Measurements from ENCODE around the gene ARL6.

Gene ARL6, protein sequence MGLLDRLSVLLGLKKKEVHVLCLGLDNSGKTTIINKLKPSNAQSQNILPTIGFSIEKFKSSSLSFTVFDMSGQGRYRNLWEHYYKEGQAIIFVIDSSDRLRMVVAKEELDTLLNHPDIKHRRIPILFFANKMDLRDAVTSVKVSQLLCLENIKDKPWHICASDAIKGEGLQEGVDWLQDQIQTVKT

DNA sequence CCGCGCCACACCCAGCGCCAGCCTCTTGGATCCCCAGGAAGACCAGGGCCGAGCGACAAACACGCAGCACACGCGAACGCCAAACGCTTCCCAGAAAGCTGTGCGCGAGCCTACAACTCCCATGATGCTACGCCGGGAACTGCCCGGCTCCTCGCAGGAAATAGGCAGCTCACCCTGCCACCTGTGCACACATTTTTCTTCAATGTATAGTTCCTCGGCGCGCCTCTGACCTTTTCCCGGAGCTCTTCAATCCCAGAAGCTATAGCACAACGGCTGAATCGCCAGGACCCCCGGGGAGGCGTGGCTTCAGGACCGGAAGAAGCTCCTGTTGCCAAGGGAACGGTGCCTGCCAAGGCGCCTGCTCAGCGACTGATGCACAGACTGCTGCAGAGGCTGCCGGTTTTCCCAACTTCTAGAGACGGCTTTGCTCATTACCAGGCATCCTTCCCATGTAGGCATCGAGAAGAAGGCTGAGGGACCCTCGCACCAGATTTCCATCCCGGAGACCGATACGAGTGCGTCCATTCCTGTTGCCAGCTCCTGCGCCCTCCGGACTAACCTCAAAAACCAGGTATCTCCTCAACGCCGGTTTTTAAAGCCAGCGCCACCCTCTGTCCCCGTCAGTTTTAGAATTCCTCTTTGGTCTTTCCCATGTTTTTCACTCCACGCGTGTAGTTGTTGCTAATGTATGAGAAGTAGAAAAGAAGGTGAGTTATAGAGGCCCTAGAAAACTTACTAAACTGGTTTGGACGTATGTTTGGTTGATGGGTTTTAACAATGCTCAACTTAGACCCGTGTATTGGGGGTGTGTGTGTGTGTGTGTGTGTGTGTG, at the start of gene ARL6:
Gene ARL6 (plus strand): TSS at position 352 of the 832 bp plus-strand sequence. CDS start 3,350 bp downstream, outside the sequence.
- peak; percentile 93 for DNase-seq

DNA sequence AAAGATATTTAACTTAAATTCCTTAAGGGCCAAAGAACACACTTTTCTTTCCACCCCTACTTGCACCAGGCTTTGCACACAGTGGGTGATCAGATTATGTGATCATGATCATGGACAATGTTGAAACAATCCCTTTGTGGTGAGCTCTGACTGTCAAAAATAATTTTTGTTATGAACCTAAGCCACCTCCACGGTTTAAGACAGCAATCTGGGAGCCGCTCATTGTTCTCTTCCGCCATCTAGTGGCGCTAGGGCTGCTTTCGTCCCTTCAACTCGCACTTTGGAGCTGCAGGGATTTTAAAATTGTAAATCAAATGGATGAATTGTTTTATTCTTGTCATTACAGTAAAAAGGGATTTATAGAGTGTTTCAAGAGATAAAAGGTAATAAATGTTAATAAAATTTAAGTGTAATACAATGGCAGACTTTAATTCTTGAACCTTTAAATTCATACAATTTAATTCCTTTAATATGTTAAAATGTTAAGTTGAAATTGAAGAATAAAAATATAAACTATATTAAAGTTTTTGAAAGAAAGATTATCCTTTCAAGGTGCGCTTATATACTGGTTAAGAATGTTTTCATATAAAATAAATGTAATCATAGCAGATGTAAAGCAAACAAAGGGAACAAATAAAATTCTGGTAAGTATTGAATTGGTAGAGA, 45.3 kb upstream of the ARL6 start:
- DNase-seq: peak; percentile 80

DNA sequence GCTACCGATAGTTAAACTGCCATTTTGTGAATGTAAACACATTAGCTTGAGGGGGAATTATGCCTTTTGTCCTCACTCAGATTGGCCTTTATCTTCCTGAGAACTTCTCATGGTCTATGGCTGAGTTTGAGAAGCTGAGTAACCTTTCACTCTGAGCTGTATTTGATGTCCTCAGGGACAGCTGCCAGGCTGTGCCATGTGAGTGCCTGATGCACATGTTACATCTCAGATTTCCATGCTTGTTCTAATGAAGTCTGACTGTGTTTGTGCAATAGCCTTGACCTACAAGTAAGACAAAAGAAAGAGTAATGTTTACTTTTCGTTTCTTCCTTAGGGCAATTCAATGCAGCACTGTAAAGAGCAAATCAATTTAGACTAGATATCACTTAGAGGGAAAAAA, 44.1 kb upstream of the ARL6 start:
- no peak for DNase-seq

DNA sequence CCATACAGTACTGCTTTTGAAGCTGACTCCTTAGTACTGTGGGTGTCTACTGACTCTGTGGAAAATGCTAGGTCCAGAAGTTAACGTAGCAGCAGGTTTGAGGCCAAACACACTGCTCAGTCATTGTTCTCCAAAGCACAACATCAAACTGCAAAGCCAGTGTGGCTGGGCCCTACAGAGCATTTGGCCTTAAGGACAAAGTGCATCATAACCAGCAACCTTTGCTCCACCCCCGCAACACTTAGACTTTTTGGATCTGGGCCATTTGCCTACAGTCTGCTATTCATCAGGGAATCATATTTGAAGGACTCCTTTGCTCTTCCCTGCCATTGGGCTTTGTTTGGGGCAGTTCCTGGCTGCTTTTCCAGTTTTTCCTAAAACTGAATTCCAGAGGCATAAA, 43.1 kb upstream of the ARL6 start:
- DNase-seq: no peak

DNA sequence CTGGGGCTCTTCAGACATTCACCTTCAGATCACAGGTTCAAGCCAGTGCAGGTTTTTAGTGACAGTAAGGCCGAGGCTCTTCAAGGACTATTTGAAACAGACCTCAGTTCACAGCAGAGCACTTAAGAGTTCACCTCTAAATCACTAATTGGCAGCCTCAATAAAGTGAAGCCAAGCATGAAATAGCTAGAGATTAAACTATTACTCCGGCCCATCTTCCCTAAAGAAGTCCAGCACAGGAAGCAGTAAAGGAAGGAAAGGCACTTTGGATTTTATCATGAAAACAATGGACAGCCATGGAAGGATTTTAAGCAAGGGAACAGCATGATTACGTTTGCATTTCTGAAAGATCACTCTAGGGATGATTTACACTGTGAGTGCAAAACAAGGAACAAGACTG, 27.6 kb upstream of the ARL6 start:
- DNase-seq: no peak

DNA sequence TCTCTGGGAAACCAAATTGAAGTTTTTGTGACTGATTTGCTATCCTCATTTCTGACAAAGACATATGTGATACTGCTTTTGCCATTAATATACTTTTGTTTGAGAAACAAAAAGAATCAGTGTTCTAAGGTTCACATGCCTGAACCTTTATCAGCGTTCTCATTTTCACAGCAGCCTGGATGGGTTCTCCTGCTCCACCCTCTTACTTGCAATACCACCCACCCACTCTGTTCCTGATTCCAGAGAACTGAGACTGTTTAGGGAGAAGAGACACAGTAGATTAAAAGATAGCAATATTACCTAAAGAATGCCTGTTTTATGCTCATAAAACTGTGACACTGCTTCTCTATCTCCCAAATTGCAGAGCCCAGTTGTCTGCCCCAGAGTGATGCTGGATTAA, 25.8 kb upstream of the ARL6 start:
- no peak for DNase-seq

DNA sequence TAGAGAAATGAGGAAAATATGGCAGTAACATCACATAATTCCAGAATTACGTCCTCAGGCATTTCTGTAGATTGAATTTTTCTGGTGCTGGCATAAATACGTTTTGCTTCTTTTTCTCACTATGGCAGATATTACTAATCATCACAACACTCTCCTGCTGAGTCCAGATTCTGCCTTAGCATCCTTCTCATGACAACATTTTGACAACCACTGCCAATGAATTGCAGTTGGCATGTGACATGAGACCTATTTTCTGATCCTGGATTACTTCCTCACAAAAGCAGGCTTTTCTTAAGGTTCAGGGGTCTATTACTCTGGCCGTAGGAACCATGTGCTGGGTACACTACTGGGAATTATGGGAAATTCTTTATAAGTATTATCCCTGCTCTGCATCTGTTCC, 22.5 kb upstream of the ARL6 start:
- no peak for DNase-seq

DNA sequence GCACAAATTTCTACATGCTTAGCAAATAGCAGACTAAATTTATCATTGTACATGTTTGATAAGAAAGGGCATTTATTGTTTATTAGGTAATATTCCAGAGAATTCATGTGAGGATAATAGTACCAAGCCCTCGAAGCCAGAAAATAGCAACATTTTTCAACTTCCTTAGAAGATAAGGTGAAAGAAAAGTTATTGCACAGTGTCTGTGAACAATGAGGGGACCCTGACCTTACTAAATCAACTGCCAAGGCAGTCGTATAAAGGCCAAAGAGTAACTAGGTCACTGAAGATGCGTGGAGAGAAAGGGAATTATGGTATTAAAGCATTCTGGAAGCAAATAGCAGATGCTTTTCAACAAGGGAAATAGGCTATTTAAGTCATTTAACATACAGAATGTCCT, 20.3 kb upstream of the ARL6 start:
- DNase-seq: no peak

DNA sequence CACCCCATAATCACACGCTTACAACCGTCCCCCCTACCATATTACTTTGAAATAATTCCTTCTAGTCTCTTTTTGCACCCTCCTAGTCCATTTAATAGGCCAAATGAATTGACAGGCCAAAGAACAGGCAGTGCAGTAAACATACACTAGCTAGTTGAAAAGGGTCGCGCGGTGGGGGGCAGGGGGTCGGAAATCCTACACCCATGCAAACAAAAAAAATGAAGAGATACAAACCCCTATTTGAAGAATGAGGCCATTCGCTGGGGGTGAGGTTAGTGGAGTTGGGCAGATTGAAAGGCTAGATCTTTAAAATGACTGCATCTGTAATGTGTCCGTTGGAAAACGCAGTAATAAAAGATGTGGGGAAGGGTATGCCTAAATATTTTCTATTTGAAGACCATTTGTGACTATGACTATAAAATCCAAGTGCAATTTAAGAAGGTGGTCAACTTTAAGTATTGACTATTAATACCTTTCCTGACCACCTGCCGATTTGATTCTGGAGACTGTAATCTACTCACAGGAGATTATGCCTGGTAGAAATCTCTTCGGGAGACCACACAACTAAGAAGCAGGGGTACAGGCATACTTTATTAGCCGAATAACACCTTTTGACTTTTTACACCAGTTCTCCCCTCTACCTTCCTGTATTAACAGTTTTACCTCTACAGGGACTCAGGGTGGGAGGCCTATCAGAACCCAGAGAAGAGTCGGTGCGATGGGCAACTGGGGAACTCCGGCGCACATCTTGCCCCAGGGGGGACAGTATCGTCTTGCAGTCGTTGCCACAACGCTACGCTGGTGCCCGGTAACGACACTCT, 762 bp upstream of the ARL6 start:
- no peak for DNase-seq

DNA sequence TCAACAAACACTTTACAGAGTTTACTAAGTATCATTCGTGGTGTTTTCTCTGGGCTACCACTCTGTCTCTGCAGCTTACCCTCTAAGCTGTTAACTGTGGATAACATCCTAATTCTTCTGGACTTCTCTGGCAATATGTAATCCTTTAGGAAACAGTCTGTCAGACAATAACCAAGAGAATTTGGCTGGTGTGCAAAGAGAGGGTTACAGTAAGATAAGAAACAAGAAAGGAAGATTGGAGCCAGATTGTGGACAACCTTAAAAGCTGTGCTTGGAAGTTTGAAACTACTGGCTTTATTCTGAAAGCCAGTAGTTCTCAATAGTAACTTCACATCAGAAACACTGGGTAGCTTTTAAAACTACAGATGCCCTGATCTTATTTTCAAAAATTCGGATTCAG, 778 bp downstream of the ARL6 start:
- no peak for DNase-seq

DNA sequence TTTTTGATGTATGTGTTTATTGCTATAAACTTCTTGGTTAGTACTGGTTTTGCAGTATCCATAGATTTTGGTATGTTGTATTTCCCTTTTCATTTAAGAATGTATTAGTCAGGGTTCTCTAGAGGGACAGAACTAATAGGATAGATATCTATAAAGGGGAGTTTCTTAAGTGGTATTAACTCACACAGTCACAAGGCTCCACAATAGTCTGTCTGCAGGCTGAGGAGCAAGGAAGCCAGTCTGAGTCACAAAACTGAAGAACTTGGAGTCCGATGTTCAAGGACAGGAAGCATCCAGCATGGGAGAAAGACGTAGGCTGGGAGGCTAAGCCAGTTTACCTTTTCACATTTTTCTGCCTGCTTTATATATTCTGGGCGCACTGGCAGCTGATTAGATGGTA, 8.4 kb downstream of the ARL6 start:
- no peak for DNase-seq

DNA sequence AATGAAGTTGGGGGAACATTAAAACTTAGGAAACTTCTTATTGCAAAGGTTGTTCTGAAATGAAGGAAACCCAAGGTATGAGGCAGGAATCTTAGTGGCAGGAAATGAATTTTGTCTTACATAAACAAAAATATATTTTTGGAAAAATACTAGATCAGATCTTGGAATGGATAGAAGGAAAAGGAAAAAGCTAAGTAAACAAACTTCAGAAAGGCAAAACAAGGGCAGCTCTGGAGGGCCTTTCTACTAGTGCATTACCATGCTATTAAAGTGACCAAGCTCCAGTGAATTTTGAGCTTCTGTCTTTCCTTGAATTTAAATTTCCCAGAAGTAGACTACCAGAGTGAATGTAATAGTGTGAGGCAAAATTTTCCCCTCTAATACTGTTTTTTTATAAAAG, 13.6 kb downstream of the ARL6 start:
- no peak for DNase-seq

DNA sequence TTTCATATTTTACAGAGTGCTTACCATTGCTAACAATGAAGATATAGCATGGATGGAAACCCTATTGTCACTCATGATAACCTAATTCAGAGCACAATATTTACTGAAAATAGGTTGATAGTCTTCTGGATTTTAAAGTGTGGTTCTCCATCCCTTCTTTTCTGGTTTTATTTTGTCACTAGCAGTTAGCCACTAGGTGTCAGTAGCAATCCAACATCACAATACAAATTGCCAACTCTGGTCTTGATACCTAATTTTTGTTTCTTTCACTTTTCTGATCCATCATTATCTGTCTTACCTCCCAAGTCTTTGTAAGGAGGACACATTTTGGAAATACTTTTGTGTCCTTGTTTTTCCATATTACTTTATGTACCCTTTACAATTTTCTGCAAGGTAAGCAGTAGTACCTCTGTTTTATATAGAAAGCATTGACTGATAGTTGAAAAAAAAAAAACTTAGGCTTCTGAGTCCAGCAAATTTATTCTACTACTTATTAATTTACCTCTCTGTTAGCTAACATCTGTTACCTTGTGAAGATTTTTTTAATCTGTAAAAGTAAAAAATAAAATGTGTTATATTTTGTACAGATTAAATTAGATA, 29.0 kb downstream of the ARL6 start:
- DNase-seq: peak; percentile 68

DNA sequence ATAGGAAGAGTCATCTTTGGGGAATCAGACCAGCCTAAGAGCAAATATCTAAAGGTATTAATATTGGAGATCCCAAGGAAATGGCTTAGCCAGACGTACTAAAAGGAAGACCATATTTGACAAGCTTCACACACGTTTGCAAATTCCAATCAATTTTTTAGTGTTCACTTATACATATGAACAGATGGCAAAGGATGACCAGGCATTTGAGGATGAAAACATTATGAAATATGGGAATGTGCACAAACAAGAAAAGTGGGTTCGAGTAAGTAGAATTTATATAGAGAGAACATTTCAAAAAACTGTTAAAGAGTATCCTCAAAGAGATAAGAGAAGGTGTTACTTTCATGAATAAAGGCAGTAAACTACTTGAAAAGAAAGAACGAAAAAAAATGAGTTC, 31.4 kb downstream of the ARL6 start:
- DNase-seq: no peak

DNA sequence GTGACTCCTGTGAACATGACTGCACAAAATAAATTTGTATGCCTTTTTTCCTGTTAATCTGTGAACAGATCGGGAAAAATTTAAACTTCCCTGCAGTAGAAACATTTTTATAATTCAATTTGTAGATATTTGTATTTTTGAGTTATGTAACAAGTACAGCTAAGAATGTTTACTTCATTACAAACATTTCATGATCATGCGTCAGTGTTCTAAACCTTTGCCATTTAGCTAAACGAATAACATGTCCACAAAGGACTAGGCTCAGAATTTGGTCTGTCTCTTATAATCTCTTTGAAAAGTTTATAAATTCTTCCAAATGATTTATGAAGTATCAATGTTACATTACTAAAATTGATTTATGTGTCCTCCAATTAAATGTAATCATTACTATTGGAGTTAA, 39.9 kb downstream of the ARL6 start:
- DNase-seq: no peak

DNA sequence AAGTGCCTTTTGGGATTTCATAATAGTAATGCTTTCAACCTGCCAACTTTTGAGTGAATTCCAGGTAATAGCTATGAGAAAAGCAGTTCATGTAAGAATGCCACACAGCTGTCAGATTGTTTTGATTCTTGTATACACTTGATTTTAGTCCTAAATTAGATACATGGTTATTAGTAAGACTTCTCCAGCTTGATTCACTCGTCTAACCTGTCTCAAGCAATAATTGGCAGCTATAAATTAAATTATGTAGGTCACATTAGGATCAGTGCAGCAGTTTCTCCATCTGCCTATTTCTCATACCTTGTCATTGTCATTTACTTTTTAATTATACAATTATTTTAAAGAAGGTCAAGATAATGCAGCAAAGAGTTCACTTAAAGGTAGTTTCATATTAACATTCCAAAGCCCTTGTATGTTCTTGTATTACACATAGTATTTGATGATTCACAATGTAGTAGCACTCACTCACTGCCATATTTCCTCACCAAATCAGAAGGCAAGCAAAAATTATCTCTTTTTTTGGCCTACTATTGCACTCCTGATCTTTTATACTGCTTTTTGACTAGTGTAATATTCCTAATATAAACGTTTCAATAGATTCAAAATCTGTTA, 46.3 kb downstream of the ARL6 start:
- DNase-seq: no peak

DNA sequence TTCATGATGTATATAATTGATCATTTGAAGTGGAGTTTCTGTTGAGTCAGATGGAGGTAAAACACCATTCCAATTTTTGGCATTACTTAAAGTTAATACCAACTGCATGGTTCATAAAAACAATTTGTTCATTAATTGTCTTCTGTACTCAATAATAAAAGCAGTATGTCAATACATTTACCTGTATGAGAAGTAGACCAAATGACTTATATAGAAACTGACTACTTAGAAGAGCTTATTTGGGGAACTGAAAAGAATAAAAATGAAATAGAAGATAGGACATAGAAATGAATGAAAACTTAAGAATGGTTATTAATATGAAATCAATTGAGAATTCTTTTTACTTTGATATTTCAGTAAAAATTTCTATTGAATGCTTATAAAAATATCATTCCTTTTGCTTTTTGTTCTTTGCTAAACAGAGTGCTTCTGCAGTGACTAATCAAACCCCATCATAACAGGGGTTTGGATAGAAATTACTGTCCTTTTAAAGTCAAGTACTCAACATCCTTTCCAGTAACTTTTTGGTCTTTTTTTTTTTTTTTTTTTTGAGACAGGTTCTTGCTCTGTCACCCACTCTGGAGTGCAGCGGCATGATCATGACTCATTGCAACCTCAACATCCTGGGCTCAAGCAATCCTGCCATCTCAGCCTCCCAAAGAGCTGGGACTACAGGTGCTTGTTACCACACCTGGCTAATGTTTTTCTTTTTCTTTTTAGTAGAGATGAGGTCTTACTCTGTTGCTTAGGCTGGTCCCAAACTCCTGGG, 50.8 kb downstream of the ARL6 start:
- DNase-seq: no peak

DNA sequence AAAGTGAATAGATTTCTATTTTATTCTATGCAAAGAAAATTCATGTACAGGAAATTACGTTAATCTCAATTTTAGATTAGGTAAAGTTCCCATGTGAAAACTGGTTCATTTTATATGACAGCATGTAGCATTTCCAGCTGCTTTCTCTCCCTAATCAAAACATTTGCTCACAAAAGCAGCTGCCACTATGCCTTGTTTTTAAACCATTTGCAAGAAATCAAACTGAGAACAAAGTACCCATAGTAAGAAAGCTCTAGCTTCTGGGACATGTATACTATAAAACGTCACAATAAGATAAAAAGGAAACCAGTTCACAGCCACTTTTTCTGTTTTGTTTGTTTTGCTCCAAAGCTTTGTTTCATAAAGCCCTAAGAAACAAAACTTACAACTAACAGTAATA, 52.3 kb downstream of the ARL6 start:
- DNase-seq: peak; percentile 17

DNA sequence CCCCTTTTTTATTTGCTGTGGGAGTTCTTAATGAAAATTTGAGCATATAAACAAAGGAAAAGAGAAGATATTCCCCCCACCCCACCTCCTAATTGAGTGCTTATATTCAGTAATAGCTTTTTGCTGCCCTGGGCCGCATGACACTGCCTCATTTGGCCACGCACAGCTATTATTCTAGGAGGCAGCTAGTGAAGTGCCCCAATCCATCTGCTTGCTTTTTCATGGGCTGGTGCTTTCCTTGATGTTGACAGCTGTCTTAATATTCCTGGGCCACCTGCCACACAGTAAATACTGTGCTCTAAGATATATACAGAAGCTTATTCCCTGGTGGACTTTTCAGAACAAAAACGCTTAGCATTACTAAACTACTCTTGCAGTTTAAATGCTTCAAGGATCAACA, 53.4 kb downstream of the ARL6 start:
- peak; percentile 92 for DNase-seq

DNA sequence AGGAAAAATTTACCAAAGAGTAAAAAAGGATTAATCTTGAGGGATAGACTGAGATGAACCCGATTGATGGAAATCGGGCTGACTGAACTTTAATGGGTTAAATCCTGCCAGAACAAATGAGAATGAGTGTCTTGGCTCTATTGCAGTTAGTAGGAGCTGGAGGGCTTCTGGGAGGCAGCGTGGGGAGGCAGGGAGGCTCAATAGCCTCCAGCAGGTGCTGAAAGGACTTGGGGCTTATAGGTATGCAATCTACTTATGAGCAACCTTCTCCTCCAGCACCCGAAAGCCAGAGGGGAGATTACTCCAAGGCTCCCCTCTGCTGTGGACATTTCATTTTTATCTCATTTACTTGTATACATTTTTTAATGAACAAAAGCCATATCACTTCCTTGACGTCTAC, 56.2 kb downstream of the ARL6 start:
- DNase-seq: no peak

DNA sequence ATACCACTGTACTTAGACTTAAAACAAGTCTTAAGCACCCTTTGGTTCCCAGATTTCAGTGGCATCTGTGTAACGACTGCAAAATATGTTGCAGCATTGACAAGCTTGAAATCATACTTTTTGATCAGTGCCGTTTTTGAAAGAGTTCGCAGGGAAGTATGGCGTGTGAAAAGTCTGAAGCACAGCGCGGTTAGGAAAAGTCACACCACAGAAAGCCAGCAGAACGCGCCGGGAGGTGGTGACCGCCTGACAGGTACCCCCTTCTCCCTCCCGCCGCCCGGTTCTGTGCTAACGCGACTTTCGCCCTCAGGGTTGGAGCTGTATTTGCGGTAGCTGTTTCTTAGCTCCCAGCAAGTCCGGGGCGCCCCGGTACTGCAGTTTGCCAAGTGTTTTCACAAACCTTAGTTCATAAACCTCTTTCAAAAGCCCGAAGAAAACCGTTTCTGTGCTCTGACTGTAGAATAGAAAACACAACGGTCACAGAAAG, 56.8 kb downstream of the ARL6 start:
- DNase-seq: peak; percentile 58

Data from NCI-H774 (cell line).